T-helper 1 cell (primary cell): Measurements from ENCODE around the gene FAM221B.

Source experiments
- DNase-seq, 5 donors: peaks; one replicate each; pipeline ENCODE4 v3.0.0-alpha.2; 2012 to 2020

Gene FAM221B

GRCh38 chr9:35847792-35848572, 19.4 kb upstream of the FAM221B start:
- no peak for DNase-seq

DNA sequence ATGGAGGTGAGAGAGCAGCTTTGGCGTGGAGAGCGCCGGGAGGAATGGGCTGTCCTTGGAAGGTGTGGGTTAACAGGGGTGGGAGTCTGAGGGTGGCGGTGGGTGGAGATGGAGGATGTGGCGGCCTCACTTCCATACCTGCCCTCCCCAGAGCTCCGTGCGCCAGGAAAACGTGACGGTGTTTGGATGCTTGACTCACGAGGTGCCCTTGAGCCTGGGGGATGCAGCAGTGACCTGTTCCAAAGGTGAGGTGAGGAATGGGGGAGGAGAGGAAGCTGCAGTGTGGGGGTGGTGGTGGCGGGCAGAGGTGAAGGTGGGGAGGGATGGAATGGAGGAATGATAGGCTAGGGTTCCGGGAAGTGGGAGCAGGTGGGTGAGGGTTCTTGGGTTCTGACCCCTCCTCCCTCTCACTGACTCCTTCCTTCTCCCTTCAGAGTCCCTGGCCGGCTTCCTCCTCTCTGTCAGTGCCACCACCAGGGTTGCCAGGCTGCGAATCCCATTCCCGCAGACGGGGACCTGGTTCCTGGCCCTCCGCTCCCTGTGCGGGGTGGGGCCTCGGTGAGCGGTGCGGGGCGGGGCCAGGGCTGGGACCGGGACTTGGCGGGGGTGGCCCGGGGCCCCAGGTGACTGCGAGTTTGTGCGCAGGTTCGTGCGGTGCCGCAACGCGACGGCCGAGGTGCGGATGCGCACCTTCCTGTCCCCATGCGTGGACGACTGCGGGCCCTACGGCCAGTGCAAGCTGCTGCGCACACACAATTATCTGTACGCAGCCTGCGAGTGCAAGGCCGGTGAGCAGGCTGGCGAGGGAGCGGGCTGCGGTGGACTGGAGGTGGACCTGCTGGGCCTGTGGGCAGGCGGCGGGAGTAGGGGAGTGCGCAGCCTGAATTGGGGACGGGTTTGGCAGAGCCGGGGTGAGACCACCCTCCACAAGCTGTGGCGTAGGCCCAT, 17.6 kb upstream of the FAM221B start:
- no peak for DNase-seq

GRCh38 chr9:35844628-35845270, 16.2 kb upstream of the FAM221B start:
- peak in 2 of 5 donors; percentile 27 to 30 for DNase-seq

- no peak for DNase-seq
Measured at GRCh38 chr9:35842795-35843194, 14.3 kb upstream of the FAM221B start.

DNA sequence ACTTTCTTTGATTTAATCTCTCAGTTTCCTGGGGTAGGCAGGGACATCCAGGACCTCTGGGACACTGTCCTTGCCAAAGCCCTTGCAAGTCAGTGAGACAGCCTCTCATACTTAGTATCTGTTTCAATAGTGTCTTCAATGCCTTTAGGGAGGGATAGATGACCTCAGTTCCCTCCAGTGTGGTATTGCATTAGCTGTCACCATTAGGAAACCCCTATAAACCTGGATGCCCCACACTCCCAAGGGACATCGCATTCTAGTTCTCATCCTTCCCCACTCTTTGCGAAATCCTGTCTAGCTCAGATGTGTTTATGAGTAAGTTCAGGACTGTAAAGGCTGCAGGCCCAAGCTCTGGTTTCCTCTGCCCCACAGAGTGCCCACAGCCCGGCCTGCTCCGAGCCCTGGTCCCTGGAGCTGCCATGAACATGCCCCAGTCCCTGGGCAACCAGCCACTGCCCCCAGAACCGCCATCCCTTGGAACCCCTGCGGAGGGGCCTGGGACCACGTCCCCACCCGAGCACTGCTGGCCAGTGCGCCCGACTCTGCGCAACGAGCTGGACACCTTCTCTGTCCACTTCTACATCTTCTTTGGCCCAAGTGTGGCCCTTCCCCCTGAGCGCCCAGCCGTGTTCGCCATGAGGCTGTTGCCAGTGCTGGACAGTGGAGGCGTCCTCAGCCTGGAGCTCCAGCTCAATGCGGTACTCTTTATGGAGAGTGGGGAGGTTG, 13.7 kb upstream of the FAM221B start:
- DNase-seq: no peak

- no peak for DNase-seq
Measured at GRCh38 chr9:35841645-35841900, 13.0 kb upstream of the FAM221B start.

- no peak for DNase-seq
Measured at GRCh38 chr9:35840881-35841644, 12.5 kb upstream of the FAM221B start.

DNA sequence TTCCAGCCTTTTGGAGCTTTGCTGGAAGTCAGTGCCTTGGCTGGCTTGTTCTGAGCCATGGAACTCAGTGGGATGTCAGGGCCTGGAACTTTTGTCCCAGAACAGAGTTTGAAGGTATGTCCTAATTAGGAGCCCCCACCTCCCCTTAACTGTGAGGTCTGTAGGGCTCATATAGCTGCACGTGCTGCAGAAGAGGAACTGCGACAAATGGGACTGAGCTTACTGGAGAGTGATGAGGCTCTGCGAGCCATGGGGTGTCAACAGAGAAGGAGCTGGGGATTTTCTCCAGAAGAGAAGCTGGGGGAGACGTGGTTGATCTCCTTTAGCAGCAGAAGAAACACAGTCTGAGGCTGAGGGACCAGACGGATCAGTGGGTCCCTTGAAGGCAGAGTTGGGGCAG, 11.4 kb upstream of the FAM221B start:
- DNase-seq: no peak

- no peak for DNase-seq
Measured at GRCh38 chr9:35836595-35836994, 8.1 kb upstream of the FAM221B start.

DNA sequence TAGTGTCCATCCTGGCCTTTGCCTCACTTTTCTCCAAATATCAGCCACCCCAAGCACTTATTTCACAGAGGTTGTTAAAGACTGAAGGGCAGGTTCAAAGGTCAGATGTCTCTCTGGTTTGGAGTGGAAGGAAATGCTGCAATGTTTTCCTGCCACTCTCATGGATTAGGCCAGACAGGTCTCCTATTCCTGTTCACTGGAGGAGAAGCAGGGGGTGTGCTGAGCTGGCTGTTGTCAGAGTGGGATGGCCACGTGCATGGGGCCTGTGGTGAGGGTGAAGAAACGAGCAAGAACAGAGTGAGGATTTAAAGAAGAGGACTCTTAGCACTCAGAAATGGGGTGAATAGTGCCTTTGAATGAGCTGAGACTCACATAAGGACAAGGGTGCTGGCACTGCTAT, 7.2 kb upstream of the FAM221B start:
- no peak for DNase-seq

DNA sequence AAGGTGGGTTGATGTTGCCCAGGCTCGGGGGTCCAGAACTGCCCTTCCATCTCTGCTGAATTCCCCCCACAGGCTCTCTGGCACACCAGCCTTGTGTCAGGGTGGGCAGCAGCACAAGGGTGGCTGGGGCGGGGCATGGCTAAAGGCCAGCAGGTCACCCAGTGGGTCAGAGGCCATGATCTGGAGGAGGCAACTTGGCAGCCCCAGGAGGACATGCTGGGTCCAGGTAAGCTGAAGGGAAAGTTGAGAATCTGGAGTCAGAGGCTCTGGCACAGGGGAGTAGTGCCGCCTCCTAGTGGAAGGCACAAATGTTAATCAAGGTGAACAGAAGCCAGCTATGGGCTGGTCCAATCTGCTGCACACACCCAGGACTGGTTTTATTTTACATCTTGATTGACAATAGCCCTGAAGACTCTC, 6.7 kb upstream of the FAM221B start:
- peak in 1 of 5 donors; percentile 24 for DNase-seq

- DNase-seq: no peak
Measured at GRCh38 chr9:35834260-35835215, 6.0 kb upstream of the FAM221B start.

- DNase-seq: no peak
Measured at GRCh38 chr9:35832814-35833213, 4.3 kb upstream of the FAM221B start.

DNA sequence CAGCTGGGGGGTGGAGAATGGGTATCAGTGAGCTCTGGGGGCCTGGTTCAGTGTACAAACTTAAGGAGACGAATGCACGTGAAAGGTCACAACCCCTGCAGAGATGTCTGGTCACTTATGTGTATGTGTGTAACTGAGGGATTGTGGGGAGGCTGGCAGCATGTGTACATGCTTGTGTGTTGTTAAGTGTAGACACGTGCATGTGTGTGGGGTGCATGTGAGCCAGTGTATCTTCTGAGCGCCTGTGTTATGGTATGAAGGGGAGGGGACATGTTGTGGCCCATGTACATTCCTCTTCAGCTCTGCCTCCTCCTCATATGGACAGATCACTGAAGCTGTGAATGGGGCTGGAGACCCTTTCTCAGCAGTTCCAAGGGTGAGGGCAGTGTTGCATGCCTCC, 2.5 kb upstream of the FAM221B start:
- no peak for DNase-seq

GRCh38 chr9:35829764-35830096, 1.2 kb upstream of the FAM221B start:
- DNase-seq: no peak

- peak; percentile 91 to 96 (median 93) for DNase-seq
Measured at GRCh38 chr9:35829084-35829763, 692 bp upstream of the FAM221B start, which contains the start of gene TMEM8B. Gene TMEM8B (plus strand): TSS chr9:35829228. CDS start chr9:35829448, 220 bp downstream.

GRCh38 chr9:35827486-35827885, 1.0 kb downstream of the FAM221B start:
- DNase-seq: no peak

- peak in 1 of 5 donors; percentile 48 for DNase-seq
Measured at GRCh38 chr9:35826071-35826701, 2.3 kb downstream of the FAM221B start.

GRCh38 chr9:35822926-35823325, 5.6 kb downstream of the FAM221B start:
- DNase-seq: no peak

GRCh38 chr9:35820076-35820475, 8.5 kb downstream of the FAM221B start:
- DNase-seq: no peak
